Activated CD8-positive, alpha-beta memory T cell treated with anti-CD3 and anti-CD28 coated beads, Interleukin-2, amount 50 U/mL, for 1 hour (primary cell): ENCODE measurements around the gene ADARB2.

Source experiments
- DNase-seq: peaks from one replicate; pipeline ENCODE4 v3.0.0-alpha.2; 2020; ENCODE audit errors: extremely low read depth

Gene ADARB2

DNA sequence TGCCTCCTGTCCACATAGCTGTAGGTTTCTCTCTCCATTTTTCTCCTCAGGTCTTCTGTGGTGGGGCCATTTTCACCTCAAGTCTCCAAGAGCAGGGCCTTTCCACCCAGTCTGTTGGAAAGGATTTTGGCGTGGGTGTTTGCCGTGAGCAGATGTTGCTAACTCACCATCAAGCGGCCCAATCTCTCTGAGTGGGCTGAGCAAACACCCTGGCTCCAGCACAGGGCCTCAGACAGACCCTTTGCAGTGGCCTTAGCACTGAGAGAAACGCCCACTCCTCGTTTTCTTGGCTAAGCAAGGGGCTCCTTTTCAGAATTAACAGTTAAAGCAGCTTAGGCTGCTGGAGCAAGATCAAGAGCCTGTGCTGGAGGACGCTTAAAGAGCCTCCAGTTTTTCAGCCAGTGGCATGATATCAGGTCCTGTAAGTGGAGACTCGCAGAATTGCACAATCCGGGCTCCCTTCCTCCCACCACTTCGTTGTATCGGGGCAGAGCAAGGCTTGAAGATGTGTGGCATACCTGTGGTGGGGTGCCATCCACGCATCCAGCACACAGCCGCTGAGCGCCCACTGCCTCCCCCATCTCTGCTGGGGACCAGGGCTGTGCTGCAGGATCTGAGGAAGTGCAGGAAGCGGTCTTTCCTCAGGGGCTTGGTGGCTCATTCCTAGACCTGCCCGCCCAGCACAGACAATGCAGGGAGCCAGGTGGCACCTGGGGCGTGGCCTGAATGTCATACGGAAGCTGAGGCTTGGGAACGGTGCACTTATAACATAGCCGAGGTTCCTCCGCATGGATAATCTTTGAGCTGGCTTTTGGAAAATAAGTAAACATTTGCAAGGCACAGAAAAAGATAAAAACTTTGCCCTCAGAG lies 142.7 kb downstream of the ADARB2 start:
- DNase-seq: no peak

GRCh38 chr10:1591742-1592141 lies 145.6 kb downstream of the ADARB2 start:
- DNase-seq: no peak

- no peak for DNase-seq
These were observed 146.3 kb downstream of the ADARB2 start for GRCh38 chr10:1591045-1591444.

- no peak for DNase-seq
These were observed 148.1 kb downstream of the ADARB2 start for GRCh38 chr10:1589257-1589656.

GRCh38 chr10:1582739-1583138 lies 154.6 kb downstream of the ADARB2 start:
- DNase-seq: no peak

- DNase-seq: no peak
These were observed 156.1 kb downstream of the ADARB2 start for GRCh38 chr10:1581189-1581588.

- DNase-seq: no peak
These were observed 157.7 kb downstream of the ADARB2 start for GRCh38 chr10:1579671-1580070.

DNA sequence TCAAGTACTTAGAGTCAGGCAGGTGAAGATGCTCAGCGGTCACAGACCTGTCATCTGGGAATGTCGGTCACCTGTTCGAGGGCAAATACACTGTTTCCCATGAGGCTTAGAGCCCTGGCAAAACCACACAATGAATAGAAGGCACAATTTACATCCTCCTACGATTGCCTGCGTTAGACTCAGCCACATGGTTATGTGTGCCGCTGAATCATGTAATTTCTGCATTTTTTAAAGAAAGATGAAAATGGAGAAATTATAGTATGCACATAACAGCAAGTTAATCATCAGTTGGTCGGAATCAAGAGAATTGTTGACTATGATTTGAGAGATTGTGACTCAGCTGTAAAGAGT lies 158.2 kb downstream of the ADARB2 start:
- DNase-seq: no peak

DNA sequence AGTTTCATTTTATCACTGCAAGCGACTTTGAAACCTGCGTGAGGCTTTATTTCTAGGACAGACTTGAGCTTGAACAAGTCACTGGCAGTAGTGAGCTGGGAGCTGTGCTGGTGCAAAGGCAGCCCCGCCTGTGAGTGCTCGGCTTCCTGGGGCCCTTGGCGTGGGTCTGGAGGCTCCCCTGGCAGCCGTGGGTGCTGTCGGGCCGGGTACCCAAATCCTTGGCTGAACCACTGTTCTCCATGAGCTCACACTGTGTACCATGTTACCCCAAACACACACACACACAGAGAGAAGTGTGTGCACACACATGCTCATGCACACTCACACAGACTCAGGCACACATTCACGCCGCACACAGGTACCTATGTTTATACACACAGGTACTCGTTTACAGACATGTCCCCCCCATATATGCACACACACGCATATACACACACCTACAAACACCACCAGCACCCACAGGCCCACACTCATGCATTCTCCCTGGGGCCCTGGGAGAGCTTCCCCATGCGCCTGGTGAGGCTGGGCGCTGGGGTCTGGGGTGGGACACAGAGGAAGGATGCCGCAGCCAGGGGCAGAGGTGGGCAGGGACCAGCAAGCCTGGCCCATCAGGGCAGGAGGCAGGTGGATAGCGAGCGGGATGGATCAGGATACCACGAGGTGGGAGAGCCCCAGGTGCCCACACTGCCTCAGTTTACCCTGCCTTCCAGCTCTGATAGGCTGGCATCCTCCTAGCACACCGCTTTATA lies 158.8 kb downstream of the ADARB2 start:
- no peak for DNase-seq

DNA sequence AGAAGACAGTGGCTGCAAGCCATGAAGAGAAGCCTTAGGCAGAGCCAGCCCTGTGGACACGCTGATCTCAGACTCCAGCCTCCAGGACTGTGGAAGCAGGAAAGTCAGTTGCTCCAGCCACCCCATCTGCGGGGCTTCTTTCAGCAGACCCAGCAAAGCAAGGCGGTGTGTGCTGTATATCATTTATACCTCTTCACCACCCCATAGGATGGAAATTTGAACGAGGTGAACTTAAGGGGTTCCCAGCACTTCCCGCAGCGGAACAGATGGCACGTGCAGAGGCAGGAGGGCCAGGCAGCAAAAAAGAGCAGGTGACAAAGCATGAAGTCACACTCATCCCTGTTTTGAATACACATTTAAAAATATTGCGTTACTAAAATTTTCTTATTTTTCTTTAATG lies 159.4 kb downstream of the ADARB2 start:
- no peak for DNase-seq

DNA sequence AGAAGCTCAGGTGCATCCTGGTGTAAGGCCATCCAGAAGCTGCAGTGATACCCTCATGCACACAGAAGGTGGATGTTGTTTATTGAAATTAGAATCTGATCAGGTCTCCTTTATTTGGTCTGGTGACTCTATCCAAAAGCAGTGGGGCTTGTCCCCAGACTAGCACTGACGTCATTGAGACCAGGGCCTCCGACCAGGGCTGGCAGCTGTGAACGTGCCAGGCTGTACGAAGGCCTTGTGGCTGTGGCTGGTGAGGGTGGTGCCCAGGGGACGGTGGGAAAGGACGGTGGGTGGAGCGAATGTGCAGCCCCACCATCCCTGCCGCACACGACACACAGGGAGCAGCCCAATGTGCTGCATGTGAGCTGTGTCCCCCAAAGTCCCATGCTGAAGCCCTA lies 160.0 kb downstream of the ADARB2 start:
- DNase-seq: no peak

- DNase-seq: no peak
These were observed 160.6 kb downstream of the ADARB2 start for GRCh38 chr10:1576467-1577372.

GRCh38 chr10:1575481-1576244 lies 161.7 kb downstream of the ADARB2 start:
- no peak for DNase-seq

- no peak for DNase-seq
These were observed 162.6 kb downstream of the ADARB2 start for GRCh38 chr10:1574719-1575118.

- DNase-seq: no peak
These were observed 163.3 kb downstream of the ADARB2 start for GRCh38 chr10:1573981-1574380.

- no peak for DNase-seq
These were observed 163.9 kb downstream of the ADARB2 start for GRCh38 chr10:1573334-1573969.

DNA sequence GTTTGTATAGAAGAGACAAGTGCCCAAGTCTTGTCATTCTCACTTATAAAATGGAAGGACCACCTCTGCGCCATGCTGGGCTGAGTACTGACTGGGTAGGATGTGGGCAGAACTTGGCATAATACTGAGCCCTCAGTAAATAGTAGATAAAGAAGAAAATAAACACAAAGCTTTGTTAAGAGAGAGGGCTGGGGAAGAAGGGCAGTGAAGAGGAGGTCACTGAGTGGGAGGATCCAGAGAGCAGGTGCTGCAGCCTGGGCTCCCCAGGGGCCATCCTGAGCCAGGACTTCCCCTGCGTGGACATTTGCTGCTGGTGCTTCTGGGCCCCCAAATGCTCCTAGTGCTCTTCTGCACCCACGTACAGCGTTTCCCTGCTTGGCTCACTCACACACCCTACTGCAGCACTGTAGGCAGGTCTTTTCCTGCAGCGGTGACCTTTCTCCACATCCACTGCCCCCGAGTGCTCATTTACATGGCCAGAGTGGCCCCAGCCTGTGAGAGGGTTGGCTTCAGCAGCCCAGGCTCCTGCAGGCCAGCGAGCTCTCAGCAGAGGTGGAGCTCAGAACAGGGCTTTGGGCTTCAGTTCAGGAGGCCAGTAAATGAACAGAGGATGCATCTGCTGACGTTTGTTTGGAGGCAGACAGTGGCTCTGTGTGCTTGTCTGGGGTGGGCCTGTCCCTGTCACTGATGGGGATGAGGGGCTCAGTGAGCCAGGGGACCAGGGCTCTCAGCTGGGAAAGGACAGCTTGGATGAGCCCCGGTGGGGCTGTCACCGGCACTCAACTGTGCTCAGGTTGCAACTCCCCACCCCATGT lies 164.6 kb downstream of the ADARB2 start:
- no peak for DNase-seq

- DNase-seq: no peak
These were observed 165.6 kb downstream of the ADARB2 start for GRCh38 chr10:1571587-1572237.

GRCh38 chr10:1570416-1571051 lies 166.8 kb downstream of the ADARB2 start:
- DNase-seq: no peak
